ENCODE measurements around the gene SMIM35.
"Not testable (repeated sequence)": the region's sequence is repeated elsewhere in the genome, so short reads cannot be mapped to it uniquely, and the experiment has no call there.

The SMIM35 gene

GRCh38 chr11:118008271-118008911 is 78.4 kb downstream of the SMIM35 start:
- in situ Hi-C loops (cut with MboI; ENCODE audit: low sequenced_read_pairs): no loop called here

GRCh38 chr11:118007563-118008270 is 79.0 kb downstream of the SMIM35 start:
- in situ Hi-C loops (cut with MboI; ENCODE audit: low sequenced_read_pairs): not testable (repeated sequence)

- in situ Hi-C loops (cut with MboI; ENCODE audit: low sequenced_read_pairs): no loop called here
These were observed 79.7 kb downstream of the SMIM35 start for GRCh38 chr11:118007040-118007439.

- in situ Hi-C loops (cut with MboI; ENCODE audit: low sequenced_read_pairs): no loop called here
These were observed 80.6 kb downstream of the SMIM35 start for GRCh38 chr11:118006153-118006534.

- in situ Hi-C loops (cut with MboI; ENCODE audit: low sequenced_read_pairs): no loop called here
These were observed 81.3 kb downstream of the SMIM35 start for GRCh38 chr11:118005224-118006152.

- in situ Hi-C loops (cut with MboI; ENCODE audit: low sequenced_read_pairs): no loop called here
These were observed 82.1 kb downstream of the SMIM35 start for GRCh38 chr11:118004543-118005223.

GRCh38 chr11:118003456-118003855 is 83.3 kb downstream of the SMIM35 start:
- in situ Hi-C loops (cut with MboI; ENCODE audit: low sequenced_read_pairs): no loop called here

GRCh38 chr11:118002541-118003423 is 84.0 kb downstream of the SMIM35 start:
- in situ Hi-C loops (cut with MboI; ENCODE audit: low sequenced_read_pairs): no loop called here

GRCh38 chr11:118002010-118002540 is 84.7 kb downstream of the SMIM35 start:
- in situ Hi-C loops (cut with MboI; ENCODE audit: low sequenced_read_pairs): no loop called here

- in situ Hi-C loops (cut with MboI; ENCODE audit: low sequenced_read_pairs): no loop called here
These were observed 85.2 kb downstream of the SMIM35 start for GRCh38 chr11:118001494-118001971.

- in situ Hi-C loops (cut with MboI; ENCODE audit: low sequenced_read_pairs): no loop called here
These were observed 85.9 kb downstream of the SMIM35 start for GRCh38 chr11:118000850-118001228.

GRCh38 chr11:118000067-118000849 is 86.5 kb downstream of the SMIM35 start:
- in situ Hi-C loops (cut with MboI; ENCODE audit: low sequenced_read_pairs): no loop called here

- in situ Hi-C loops (cut with MboI; ENCODE audit: low sequenced_read_pairs): no loop called here
These were observed 87.3 kb downstream of the SMIM35 start for GRCh38 chr11:117999354-117999993.

GRCh38 chr11:117998664-117999353 is 88.0 kb downstream of the SMIM35 start:
- in situ Hi-C loops (cut with MboI; ENCODE audit: low sequenced_read_pairs): no loop called here

- in situ Hi-C loops (cut with MboI; ENCODE audit: low sequenced_read_pairs): no loop called here
These were observed 88.8 kb downstream of the SMIM35 start for GRCh38 chr11:117997823-117998579.

GRCh38 chr11:117997406-117997805 is 89.4 kb downstream of the SMIM35 start:
- in situ Hi-C loops (cut with MboI; ENCODE audit: low sequenced_read_pairs): no loop called here

- in situ Hi-C loops (cut with MboI; ENCODE audit: low sequenced_read_pairs): no loop called here
These were observed 90.7 kb downstream of the SMIM35 start for GRCh38 chr11:117996058-117996457.

Measured in HL-60/S4 treated with retinoic acid at 250 ng/mL for 4 days and 3 days (cell line).